Measurements from ENCODE around the gene MAVS. TPM values are rescaled to one million over a fixed set of nuclear protein-coding genes. Genes with fewer than 3 reads are reported as not detected.

The MAVS gene
- total and polyA plus RNA-seq, 3 donors from 2014 or later = 14.5 to 34.6 (median 28.5) TPM

GRCh38 chr20:3858689-3859088 lies 12.1 kb downstream of the MAVS start:
- no peak for DNase-seq
- WGBS, 2 donors = 96% methylated on average over 6 of the region's 6 CpGs

GRCh38 chr20:3861191-3861590 lies 14.6 kb downstream of the MAVS start:
- Histone ChIP-seq H3K27me3 (no peaks in the 10 kb centered on the region), H3K4me3 (no peak overlapping the region), H3K9me3 (no peaks in the 10 kb centered on the region), H3K27ac (no peak overlapping the region), H3K36me3 (ENCODE audit: low read depth, missing control alignments) (no peaks in the 10 kb centered on the region), H3K4me1 (no peaks in the 10 kb centered on the region)
- TF ChIP-seq, protein P1, sequence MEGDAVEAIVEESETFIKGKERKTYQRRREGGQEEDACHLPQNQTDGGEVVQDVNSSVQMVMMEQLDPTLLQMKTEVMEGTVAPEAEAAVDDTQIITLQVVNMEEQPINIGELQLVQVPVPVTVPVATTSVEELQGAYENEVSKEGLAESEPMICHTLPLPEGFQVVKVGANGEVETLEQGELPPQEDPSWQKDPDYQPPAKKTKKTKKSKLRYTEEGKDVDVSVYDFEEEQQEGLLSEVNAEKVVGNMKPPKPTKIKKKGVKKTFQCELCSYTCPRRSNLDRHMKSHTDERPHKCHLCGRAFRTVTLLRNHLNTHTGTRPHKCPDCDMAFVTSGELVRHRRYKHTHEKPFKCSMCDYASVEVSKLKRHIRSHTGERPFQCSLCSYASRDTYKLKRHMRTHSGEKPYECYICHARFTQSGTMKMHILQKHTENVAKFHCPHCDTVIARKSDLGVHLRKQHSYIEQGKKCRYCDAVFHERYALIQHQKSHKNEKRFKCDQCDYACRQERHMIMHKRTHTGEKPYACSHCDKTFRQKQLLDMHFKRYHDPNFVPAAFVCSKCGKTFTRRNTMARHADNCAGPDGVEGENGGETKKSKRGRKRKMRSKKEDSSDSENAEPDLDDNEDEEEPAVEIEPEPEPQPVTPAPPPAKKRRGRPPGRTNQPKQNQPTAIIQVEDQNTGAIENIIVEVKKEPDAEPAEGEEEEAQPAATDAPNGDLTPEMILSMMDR (IDR thresholded peaks at IDR 0.05) = no peak
- TF ChIP-seq POLR2A (IDR thresholded peaks at IDR 0.05) = no peak
- 93 to 97% methylated on average over 7 of the region's 7 CpGs for WGBS, 2 donors
- intact Hi-C loops (cut with DNase I; ENCODE audit: low total_unique reads) = no loop called here
- DNase-seq = no peak

More at GRCh38 chr20:3858689-3859088, 12.1 kb downstream of the MAVS start:
- H3K9me3 ChIP-seq = no peaks in the 10 kb centered on the region
- no peaks in the 10 kb centered on the region for H3K27me3 ChIP-seq
- TF ChIP-seq, protein P1 (IDR thresholded peaks at IDR 0.05) = no peak
- no peak for TF ChIP-seq POLR2A (IDR thresholded peaks at IDR 0.05)
- no peak overlapping the region for H3K4me3 ChIP-seq
- intact Hi-C loops (cut with DNase I; ENCODE audit: low total_unique reads) = no loop called here
- no peaks in the 10 kb centered on the region for H3K4me1 ChIP-seq
- no peaks in the 10 kb centered on the region for H3K36me3 ChIP-seq (ENCODE audit: low read depth, missing control alignments)
- no peak overlapping the region for H3K27ac ChIP-seq

DNA sequence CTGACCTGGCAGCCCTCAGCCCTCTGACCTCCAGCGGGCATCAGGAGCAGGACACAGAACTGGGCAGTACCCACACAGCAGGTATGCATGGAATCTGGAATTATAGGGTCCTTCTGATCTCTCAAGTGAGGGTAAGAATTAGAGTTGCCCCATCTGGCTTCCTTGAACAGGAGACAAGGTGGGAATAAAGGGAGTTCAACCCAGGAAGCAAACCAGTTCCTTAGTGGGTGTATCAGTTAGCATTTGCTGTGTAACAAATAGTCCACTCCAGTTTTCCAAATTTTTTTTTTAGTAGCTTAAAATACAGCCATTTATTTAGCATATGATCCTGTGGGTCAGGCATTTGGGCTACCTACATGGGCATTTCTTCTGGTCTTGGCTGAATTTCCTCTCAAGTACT lies 15.7 kb downstream of the MAVS start:
- Histone ChIP-seq H3K4me3 (no peak overlapping the region), H3K27me3 (no peaks in the 10 kb centered on the region), H3K36me3 (ENCODE audit: low read depth, missing control alignments) (no peaks in the 10 kb centered on the region), H3K9me3 (no peaks in the 10 kb centered on the region), H3K4me1 (no peaks in the 10 kb centered on the region), H3K27ac (no peak overlapping the region)
- intact Hi-C loops (cut with DNase I; ENCODE audit: low total_unique reads) = no loop called here
- 92 to 100% methylated on average over 1 of the region's 1 CpG for WGBS, 2 donors
- TF ChIP-seq POLR2A (IDR thresholded peaks at IDR 0.05) = no peak
- TF ChIP-seq, protein P1 (IDR thresholded peaks at IDR 0.05) = no peak
- DNase-seq = no peak

DNA sequence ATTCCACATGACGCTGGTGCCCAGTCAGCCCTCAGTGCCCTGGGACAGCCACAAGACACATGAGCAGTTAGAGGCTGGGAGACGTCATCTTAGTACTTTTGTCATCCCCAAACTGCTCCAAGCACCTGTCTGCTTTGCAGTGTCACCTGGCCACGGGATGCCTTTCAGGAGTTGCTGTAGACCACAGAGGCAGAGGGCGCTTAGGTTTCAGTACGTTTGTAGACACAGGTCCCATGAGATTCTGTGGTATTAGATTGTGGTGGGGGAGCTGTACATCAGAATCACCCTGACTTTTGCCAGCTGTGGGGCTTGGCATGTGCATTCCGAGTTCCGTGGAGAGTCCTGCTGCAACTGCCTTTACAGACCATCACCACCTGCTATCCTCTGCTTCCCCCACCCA lies 16.7 kb downstream of the MAVS start:
- Histone ChIP-seq H3K36me3 (ENCODE audit: low read depth, missing control alignments) (no peaks in the 10 kb centered on the region), H3K4me1 (no peaks in the 10 kb centered on the region), H3K4me3 (no peak overlapping the region), H3K9me3 (no peaks in the 10 kb centered on the region), H3K27me3 (no peaks in the 10 kb centered on the region), H3K27ac (no peak overlapping the region)
- WGBS, 2 donors = 91 to 93% methylated on average over 6 to 7 of the region's 7 CpGs
- TF ChIP-seq, protein P1 (IDR thresholded peaks at IDR 0.05) = no peak
- TF ChIP-seq POLR2A (IDR thresholded peaks at IDR 0.05) = no peak
- intact Hi-C loops (cut with DNase I; ENCODE audit: low total_unique reads) = no loop called here
- DNase-seq = no peak

DNA sequence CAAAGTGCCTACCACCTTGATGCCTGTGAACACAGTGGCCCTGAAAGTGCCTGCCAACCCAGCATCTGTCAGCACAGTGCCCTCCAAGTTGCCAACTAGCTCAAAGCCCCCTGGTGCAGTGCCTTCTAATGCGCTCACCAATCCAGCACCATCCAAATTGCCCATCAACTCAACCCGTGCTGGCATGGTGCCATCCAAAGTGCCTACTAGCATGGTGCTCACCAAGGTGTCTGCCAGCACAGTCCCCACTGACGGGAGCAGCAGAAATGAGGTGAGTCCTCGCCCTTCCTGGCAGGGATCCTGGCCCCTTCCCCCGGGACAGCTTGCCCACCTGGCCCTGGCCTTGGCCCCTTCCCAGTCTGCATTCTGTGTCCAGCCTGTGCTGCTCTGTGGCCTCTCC lies 17.9 kb downstream of the MAVS start:
- Histone ChIP-seq H3K36me3 (ENCODE audit: low read depth, missing control alignments) (no peaks in the 10 kb centered on the region), H3K4me1 (no peaks in the 10 kb centered on the region)
- no peak for DNase-seq

More for the DNA sequence above, 17.9 kb downstream of the MAVS start:
- Histone ChIP-seq H3K27ac (no peak overlapping the region), H3K27me3 (no peaks in the 10 kb centered on the region), H3K9me3 (no peaks in the 10 kb centered on the region), H3K4me3 (no peak overlapping the region)
- TF ChIP-seq, protein P1 (IDR thresholded peaks at IDR 0.05) = no peak
- TF ChIP-seq POLR2A (IDR thresholded peaks at IDR 0.05) = no peak
- intact Hi-C loops (cut with DNase I; ENCODE audit: low total_unique reads) = no loop called here
- WGBS, 2 donors = 86% methylated on average over 5 of the region's 5 CpGs; no CpG with 5 or more reads in 1 of the 2 donors

All from testis (tissue), 3 donors.